Neural progenitor cell (in vitro differentiated cells): Measurements from ENCODE around the gene ST3GAL2.

Source experiments
- EZH2 ChIP-seq: fragments of 200-600 bp; sonication (generic); IDR thresholded peaks from 2 replicates; pipeline ENCODE4 v1.6.1; 2017; ENCODE audit warnings: antibody characterized with exemption, mild to moderate bottlenecking, moderate library complexity
- EZH2phosphoT487 ChIP-seq: fragments of 200-600 bp; sonication (generic); IDR thresholded peaks from 2 replicates; pipeline ENCODE4 v1.6.1; 2017; ENCODE audit warnings: antibody characterized with exemption
- TF ChIP-seq, protein P1 (sequence below): fragments of 200-600 bp; sonication (generic); IDR thresholded peaks from 2 replicates; pipeline ENCODE4 v1.5.1; 2017; ENCODE audit warnings: antibody characterized with exemption, mild to moderate bottlenecking

DNA sequence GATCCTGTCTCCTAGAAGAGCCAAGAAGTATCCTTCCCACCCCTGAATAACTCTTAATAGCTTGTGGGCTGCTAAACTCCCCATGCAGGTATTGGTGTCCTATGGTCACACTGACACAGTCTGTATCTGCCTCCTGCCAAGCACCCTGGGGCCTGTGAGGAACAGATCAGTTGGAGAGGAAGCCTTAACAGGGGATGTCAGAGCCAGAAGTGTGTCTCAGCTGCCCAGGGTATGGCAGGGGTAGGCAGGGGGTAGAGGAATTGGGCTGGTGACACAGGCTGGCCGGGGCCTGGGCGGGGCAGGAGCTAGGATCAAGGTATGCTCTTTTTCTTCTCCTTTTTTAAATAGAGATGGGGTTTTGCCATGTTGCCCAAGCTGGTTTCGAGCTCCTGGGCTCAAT is 47.5 kb downstream of the ST3GAL2 start:
- TF ChIP-seq, protein P1, sequence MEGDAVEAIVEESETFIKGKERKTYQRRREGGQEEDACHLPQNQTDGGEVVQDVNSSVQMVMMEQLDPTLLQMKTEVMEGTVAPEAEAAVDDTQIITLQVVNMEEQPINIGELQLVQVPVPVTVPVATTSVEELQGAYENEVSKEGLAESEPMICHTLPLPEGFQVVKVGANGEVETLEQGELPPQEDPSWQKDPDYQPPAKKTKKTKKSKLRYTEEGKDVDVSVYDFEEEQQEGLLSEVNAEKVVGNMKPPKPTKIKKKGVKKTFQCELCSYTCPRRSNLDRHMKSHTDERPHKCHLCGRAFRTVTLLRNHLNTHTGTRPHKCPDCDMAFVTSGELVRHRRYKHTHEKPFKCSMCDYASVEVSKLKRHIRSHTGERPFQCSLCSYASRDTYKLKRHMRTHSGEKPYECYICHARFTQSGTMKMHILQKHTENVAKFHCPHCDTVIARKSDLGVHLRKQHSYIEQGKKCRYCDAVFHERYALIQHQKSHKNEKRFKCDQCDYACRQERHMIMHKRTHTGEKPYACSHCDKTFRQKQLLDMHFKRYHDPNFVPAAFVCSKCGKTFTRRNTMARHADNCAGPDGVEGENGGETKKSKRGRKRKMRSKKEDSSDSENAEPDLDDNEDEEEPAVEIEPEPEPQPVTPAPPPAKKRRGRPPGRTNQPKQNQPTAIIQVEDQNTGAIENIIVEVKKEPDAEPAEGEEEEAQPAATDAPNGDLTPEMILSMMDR, result no peak
- TF ChIP-seq EZH2, result no peak
- no peak for TF ChIP-seq EZH2phosphoT487
